Esophagus muscularis mucosa (tissue), 4 donors: ENCODE results near the gene DGCR2. TPM values are rescaled to one million over a fixed set of nuclear protein-coding genes. Genes with fewer than 3 reads are reported as not detected.

Experiments
- DNase-seq: peaks from one replicate; pipeline ENCODE4 v3.0.0-alpha.2; 2017; ENCODE audit errors: extremely low spot score
- H3K27ac ChIP-seq, 4 donors: fragments of 200-600 bp; sonication (generic); replicated peaks in 1 of 4; 1 replicate in 3 of 4; 2 replicates in 1 of 4; pipeline ENCODE4 v1.5.1; 2016 to 2019; ENCODE audit warnings: mild to moderate bottlenecking in 1 of 4
- H3K27me3 ChIP-seq, 4 donors: fragments of 200-600 bp; sonication (generic); one replicate each; pipeline versions ENCODE4 v1.5.1 to v1.6.0; 2016 to 2019
- H3K36me3 ChIP-seq, 4 donors: fragments of 200-600 bp; sonication (generic); one replicate each; pipeline ENCODE4 v1.5.1; 2016 to 2019
- H3K4me1 ChIP-seq, 4 donors: fragments of 200-600 bp; sonication (generic); one replicate each; pipeline ENCODE4 v1.5.1; 2016 to 2019
- H3K4me3 ChIP-seq, 4 donors: fragments of 200-600 bp; sonication (generic); 1 replicate in 2 of 4; 2 replicates in 2 of 4; pipeline ENCODE4 v1.5.1; 2016 to 2019; ENCODE audit warnings: mild to moderate bottlenecking in 4 of 4, moderate library complexity in 1 of 4
- H3K9me3 ChIP-seq, 4 donors: fragments of 200-600 bp; sonication (generic); 1 replicate in 3 of 4; 2 replicates in 1 of 4; pipeline ENCODE4 v1.5.1; 2016 to 2019
- EP300 ChIP-seq: sonication (generic); formaldehyde crosslinking; IDR thresholded peaks from one replicate; pipeline ENCODE4 v1.6.1; 2017; ENCODE audit warnings: antibody characterized with exemption
- POLR2A ChIP-seq: fragments of 450-650 bp; IDR thresholded peaks from one replicate; pipeline ENCODE4 v1.6.1; 2017; ENCODE audit warnings: antibody characterized with exemption, moderate library complexity, mild to moderate bottlenecking, low read depth
- POLR2AphosphoS5 ChIP-seq, 2 donors: sonication (generic); formaldehyde crosslinking; IDR thresholded peaks; one replicate each; pipeline ENCODE4 v1.6.1; 2017; ENCODE audit warnings: antibody characterized with exemption in 2 of 2
- WGBS: methylation state at CpG from one replicate; pipeline ENCODE4 v1.1.5; 2018; 5-methylcytosine and 5-hydroxymethylcytosine counted together
- intact Hi-C: fragments of 100-400 bp; cut with DNase I; formaldehyde crosslinking; loops from one replicate; pipeline ENCODE4 v1.15.1; 2023
- total RNA-seq, 4 donors: library from RNA; depleted of rRNA; stranded (reverse); fragments of >200 nt; gene quantifications; one replicate each; pipeline versions ENCODE4 v1.1.0 to v1.2.1, GENCODE V29; 2016
- TF ChIP-seq, protein P1 (sequence below), 3 experiments: fragments of 200-600 bp in 2 of 3; fragments of 450-650 bp in 1 of 3; sonication (generic) in 2 of 3; IDR thresholded peaks; one replicate each; pipeline ENCODE4 v1.5.1; 2017 to 2019; ENCODE audit warnings: antibody characterized with exemption in 3 of 3, mild to moderate bottlenecking in 2 of 3, moderate library complexity in 1 of 3

Gene DGCR2
- total RNA-seq, 4 donors from 2014 or later = 45.7 to 79.6 (median 65.4) TPM

DNA sequence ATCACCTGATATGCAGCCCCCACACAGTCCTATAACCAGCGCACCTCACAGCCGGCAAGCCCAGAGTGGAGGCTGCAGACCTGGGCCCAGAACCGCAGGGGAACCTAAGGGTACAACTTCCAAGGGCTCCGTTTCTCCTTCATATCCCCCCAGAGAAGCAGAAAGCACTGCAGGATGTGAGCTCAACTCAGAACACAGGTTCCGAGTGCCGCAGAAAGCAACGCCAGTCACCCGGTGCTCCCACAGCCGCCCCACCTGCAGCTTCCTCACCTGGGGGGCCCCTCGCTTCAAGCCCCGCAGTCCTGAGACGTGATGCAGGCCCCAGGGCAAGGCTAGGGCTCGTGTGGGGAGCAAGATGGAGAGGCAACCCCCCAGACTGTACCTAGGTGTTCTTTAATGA lies 11.3 kb upstream of the DGCR2 start:
- Histone ChIP-seq H3K27ac (no peak overlapping the region), H3K4me3 (no peak overlapping the region), H3K4me1 (no peaks in the 10 kb centered on the region), H3K36me3 (peaks cover 50 to 74% (median 69%) of the 10 kb centered on the region in 4 donors), H3K9me3 (no peaks in the 10 kb centered on the region), H3K27me3 (no peaks in the 10 kb centered on the region)
- WGBS = 91% methylated on average over 11 of the region's 13 CpGs
- TF ChIP-seq POLR2AphosphoS5 (IDR thresholded peaks at IDR 0.05) (no peak), POLR2A (no peak), EP300 (no peak)
- TF ChIP-seq, protein P1, sequence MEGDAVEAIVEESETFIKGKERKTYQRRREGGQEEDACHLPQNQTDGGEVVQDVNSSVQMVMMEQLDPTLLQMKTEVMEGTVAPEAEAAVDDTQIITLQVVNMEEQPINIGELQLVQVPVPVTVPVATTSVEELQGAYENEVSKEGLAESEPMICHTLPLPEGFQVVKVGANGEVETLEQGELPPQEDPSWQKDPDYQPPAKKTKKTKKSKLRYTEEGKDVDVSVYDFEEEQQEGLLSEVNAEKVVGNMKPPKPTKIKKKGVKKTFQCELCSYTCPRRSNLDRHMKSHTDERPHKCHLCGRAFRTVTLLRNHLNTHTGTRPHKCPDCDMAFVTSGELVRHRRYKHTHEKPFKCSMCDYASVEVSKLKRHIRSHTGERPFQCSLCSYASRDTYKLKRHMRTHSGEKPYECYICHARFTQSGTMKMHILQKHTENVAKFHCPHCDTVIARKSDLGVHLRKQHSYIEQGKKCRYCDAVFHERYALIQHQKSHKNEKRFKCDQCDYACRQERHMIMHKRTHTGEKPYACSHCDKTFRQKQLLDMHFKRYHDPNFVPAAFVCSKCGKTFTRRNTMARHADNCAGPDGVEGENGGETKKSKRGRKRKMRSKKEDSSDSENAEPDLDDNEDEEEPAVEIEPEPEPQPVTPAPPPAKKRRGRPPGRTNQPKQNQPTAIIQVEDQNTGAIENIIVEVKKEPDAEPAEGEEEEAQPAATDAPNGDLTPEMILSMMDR (IDR thresholded peaks at IDR 0.05) = no peak
- DNase-seq = no peak
- intact Hi-C loops = no loop called here

DNA sequence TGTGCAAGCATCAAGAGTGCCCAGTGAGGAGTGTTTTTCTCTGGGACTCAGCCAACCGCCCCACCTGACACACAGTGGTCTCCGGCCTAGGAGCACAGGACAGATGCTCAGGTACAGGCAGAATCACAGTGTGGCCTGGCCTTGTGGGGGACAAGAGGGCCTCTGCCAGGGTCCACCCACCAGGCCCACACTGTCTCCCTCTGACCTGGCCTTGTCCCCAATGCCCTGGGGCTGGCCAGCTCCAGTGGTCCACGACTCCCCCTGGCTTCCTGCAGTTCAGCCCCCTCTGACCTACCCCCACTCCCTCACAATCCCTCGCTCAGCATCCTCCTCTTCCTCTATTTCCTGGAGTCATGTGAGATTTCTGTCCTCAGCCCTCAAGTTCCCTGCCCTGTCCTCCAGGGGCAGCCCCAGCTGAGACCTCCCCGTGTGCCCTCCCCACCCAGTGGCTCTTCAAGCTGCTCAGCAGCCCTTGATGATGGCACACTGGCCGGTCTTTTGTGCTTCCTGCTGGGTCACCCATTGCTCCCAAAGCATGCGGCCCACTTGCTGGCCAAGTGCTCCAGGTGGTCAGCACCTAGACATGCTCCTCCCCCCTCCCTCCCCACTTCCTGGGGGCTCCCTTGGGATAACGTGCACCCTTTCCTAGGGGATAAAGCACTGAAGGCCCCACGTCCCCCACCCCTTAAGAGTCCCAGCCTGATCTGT lies 10.6 kb upstream of the DGCR2 start:
- TF ChIP-seq POLR2A (no peak), EP300 (no peak), POLR2AphosphoS5 (IDR thresholded peaks at IDR 0.05) (no peak)
- TF ChIP-seq, protein P1 (IDR thresholded peaks at IDR 0.05) = no peak
- H3K9me3 ChIP-seq = no peaks in the 10 kb centered on the region
- H3K4me1 ChIP-seq = no peaks in the 10 kb centered on the region
- WGBS = 88% methylated on average over 6 of the region's 9 CpGs
- no peak overlapping the region for H3K4me3 ChIP-seq
- intact Hi-C loops = no loop called here
- DNase-seq = no peak
- no peak overlapping the region for H3K27ac ChIP-seq
- H3K36me3 ChIP-seq = peaks cover 43 to 67% (median 62%) of the 10 kb centered on the region in 4 donors
- no peaks in the 10 kb centered on the region for H3K27me3 ChIP-seq

DNA sequence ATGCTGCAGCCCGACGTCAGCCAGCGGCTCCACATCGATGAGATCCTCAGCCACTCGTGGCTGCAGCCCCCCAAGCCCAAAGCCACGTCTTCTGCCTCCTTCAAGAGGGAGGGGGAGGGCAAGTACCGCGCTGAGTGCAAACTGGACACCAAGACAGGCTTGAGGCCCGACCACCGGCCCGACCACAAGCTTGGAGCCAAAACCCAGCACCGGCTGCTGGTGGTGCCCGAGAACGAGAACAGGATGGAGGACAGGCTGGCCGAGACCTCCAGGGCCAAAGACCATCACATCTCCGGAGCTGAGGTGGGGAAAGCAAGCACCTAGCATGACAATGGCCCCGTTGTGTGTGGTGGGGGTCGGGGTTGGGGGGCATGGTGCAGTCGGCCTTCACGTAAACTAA lies 9.9 kb upstream of the DGCR2 start:
- no peak for DNase-seq
- TF ChIP-seq POLR2A = no peak
- TF ChIP-seq, protein P1 (IDR thresholded peaks at IDR 0.05) = no peak
- TF ChIP-seq EP300 = no peak
- no peak for TF ChIP-seq POLR2AphosphoS5 (IDR thresholded peaks at IDR 0.05)
- Histone ChIP-seq H3K27me3 (no peaks in the 10 kb centered on the region), H3K4me3 (no peak overlapping the region), H3K27ac (no peak overlapping the region), H3K4me1 (no peaks in the 10 kb centered on the region), H3K9me3 (no peaks in the 10 kb centered on the region), H3K36me3 (peaks cover 37 to 60% (median 55%) of the 10 kb centered on the region in 4 donors)
- WGBS = 91% methylated on average over 14 of the region's 20 CpGs
- intact Hi-C loops = no loop called here

DNA sequence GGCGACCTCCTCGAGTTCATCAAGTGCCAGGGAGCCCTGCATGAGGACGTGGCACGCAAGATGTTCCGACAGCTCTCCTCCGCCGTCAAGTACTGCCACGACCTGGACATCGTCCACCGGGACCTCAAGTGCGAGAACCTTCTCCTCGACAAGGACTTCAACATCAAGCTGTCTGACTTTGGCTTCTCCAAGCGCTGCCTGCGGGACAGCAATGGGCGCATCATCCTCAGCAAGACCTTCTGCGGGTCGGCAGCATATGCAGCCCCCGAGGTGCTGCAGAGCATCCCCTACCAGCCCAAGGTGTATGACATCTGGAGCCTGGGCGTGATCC lies 9.4 kb upstream of the DGCR2 start:
- H3K4me3 ChIP-seq = no peak overlapping the region
- no peak for DNase-seq
- H3K36me3 ChIP-seq = peaks cover 32 to 55% (median 50%) of the 10 kb centered on the region in 4 donors
- TF ChIP-seq, protein P1 (IDR thresholded peaks at IDR 0.05) = no peak
- TF ChIP-seq POLR2A = no peak
- TF ChIP-seq POLR2AphosphoS5 (IDR thresholded peaks at IDR 0.05) = no peak
- TF ChIP-seq EP300 = no peak
- H3K9me3 ChIP-seq = no peaks in the 10 kb centered on the region
- H3K4me1 ChIP-seq = no peaks in the 10 kb centered on the region
- no peak overlapping the region for H3K27ac ChIP-seq
- 94% methylated on average over 19 of the region's 19 CpGs for WGBS
- H3K27me3 ChIP-seq = no peaks in the 10 kb centered on the region
- intact Hi-C loops = no loop called here
